22Rv1 (cell line): ENCODE measurements around the gene PRRG3.

Experiments used
- CTCF ChIP-seq: fragments of 450-650 bp; IDR thresholded peaks from 2 replicates; pipeline ENCODE4 v1.5.1; 2017; ENCODE audit warnings: mild to moderate bottlenecking
- ZFX ChIP-seq: fragments of 450-650 bp; IDR thresholded peaks from 2 replicates; pipeline ENCODE4 v1.6.1; 2017; ENCODE audit warnings: antibody characterized with exemption, borderline replicate concordance

- TF ChIP-seq CTCF (no peak), ZFX (no peak)
These were observed 2.4 kb upstream of the PRRG3 start for GRCh38 chrX:151692825-151693224.
